ENCODE measurements around the gene APOA5. TPM values are rescaled to one million over a fixed set of nuclear protein-coding genes. Genes with fewer than 3 reads are reported as not detected.

Gene APOA5
- total and polyA plus RNA-seq, 2 of the 13 experiments (the other 11 are each of a cell fraction or from before 2014, with no cell fraction given): 44.0 to 49.1 TPM

DNA sequence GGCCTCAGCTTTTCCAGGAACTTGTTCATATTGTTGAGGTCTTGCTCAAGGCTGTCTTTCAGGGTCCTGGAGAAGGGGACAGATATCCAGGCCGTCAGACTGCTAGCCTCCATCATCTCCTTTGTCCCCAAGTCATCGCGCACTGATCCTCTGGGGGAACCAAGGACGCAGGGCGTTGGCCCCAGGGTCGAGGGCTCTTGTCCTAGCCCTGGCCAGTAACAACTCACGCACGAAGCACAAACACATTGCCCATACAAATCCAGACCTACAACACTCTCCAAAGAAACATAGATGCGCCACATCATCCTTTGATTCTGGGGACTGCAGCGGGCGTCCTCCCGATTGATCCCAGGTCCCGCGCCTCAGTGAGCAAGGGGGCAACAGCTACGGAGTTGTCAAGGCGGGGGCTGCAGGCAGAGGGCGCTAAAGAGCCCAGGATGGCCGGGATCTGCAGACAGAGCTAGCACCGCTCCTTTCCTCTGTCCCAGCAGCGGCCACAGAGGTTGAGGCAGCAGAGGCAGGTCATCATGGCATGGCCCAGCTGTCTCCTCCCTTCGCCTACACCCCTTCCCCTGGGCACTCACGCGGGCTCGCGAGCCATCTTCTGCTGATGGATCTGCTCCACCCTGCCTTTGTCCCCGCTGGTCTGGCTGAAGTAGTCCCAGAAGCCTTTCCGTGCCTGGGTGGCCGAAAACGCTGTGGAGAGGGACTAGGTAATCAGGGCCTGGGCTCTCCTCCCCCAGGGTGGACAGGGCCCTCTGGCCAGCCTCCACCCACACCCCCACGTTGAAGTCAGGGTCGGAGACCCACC is 472 bp downstream of the APOA5 start (continued):
- TF ChIP-seq PHF5A (CRISPR knock-in tag; IDR thresholded peaks at IDR 0.05; ENCODE audit: low read depth, unreplicated experiment): no peak
- TF ChIP-seq ZNF282 (IDR thresholded peaks at IDR 0.05; ENCODE audit: partially characterized antibody): no peak
- TF ChIP-seq KLF15 (CRISPR knock-in tag; IDR thresholded peaks at IDR 0.05; ENCODE audit: borderline replicate concordance): no peak
- no peak for TF ChIP-seq CC2D1A (CRISPR knock-in tag; IDR thresholded peaks at IDR 0.05)
- peak; percentile 52; the same call in 1 of the 2 replicates for TF ChIP-seq NR2F6 (IDR thresholded peaks at IDR 0.05)
- TF ChIP-seq NR2F6 (CRISPR knock-in tag; IDR thresholded peaks at IDR 0.05): peak; percentile 70
- TF ChIP-seq, protein P1, sequence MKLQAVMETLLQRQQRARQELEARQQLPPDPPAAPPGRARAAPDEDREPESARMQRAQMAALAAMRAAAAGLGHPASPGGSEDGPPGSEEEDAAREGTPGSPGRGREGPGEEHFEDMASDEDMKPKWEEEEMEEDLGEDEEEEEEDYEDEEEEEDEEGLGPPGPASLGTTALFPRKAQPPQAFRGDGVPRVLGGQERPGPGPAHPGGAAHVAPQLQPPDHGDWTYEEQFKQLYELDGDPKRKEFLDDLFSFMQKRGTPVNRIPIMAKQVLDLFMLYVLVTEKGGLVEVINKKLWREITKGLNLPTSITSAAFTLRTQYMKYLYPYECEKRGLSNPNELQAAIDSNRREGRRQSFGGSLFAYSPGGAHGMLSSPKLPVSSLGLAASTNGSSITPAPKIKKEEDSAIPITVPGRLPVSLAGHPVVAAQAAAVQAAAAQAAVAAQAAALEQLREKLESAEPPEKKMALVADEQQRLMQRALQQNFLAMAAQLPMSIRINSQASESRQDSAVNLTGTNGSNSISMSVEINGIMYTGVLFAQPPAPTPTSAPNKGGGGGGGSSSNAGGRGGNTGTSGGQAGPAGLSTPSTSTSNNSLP (IDR thresholded peaks at IDR 0.05; ENCODE audit: low read depth, low read length): no peak
- peak; percentile 51; the same call in 1 of the 2 replicates for TF ChIP-seq FOXJ3 (CRISPR knock-in tag; IDR thresholded peaks at IDR 0.05; ENCODE audit: borderline replicate concordance)
- TF ChIP-seq ZNF335 (CRISPR knock-in tag; IDR thresholded peaks at IDR 0.05): no peak
- TF ChIP-seq ZNF556 (CRISPR knock-in tag; IDR thresholded peaks at IDR 0.05; ENCODE audit: borderline replicate concordance): peak; percentile 47; the same call in 1 of the 2 replicates
- peak; percentile 61 for TF ChIP-seq DMAP1 (CRISPR knock-in tag; IDR thresholded peaks at IDR 0.05)
- TF ChIP-seq, protein P2, sequence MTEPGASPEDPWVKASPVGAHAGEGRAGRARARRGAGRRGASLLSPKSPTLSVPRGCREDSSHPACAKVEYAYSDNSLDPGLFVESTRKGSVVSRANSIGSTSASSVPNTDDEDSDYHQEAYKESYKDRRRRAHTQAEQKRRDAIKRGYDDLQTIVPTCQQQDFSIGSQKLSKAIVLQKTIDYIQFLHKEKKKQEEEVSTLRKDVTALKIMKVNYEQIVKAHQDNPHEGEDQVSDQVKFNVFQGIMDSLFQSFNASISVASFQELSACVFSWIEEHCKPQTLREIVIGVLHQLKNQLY (CRISPR knock-in tag; IDR thresholded peaks at IDR 0.05): no peak
- no peak for TF ChIP-seq NR1H2 (CRISPR knock-in tag; IDR thresholded peaks at IDR 0.05; ENCODE audit: borderline replicate concordance, low read depth)
- TF ChIP-seq, protein P3, sequence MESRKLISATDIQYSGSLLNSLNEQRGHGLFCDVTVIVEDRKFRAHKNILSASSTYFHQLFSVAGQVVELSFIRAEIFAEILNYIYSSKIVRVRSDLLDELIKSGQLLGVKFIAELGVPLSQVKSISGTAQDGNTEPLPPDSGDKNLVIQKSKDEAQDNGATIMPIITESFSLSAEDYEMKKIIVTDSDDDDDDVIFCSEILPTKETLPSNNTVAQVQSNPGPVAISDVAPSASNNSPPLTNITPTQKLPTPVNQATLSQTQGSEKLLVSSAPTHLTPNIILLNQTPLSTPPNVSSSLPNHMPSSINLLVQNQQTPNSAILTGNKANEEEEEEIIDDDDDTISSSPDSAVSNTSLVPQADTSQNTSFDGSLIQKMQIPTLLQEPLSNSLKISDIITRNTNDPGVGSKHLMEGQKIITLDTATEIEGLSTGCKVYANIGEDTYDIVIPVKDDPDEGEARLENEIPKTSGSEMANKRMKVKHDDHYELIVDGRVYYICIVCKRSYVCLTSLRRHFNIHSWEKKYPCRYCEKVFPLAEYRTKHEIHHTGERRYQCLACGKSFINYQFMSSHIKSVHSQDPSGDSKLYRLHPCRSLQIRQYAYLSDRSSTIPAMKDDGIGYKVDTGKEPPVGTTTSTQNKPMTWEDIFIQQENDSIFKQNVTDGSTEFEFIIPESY (CRISPR knock-in tag; IDR thresholded peaks at IDR 0.05): peak; percentile 70
- no peak for TF ChIP-seq REXO4 (CRISPR knock-in tag; IDR thresholded peaks at IDR 0.05; ENCODE audit: borderline replicate concordance)
- TF ChIP-seq, protein P4, sequence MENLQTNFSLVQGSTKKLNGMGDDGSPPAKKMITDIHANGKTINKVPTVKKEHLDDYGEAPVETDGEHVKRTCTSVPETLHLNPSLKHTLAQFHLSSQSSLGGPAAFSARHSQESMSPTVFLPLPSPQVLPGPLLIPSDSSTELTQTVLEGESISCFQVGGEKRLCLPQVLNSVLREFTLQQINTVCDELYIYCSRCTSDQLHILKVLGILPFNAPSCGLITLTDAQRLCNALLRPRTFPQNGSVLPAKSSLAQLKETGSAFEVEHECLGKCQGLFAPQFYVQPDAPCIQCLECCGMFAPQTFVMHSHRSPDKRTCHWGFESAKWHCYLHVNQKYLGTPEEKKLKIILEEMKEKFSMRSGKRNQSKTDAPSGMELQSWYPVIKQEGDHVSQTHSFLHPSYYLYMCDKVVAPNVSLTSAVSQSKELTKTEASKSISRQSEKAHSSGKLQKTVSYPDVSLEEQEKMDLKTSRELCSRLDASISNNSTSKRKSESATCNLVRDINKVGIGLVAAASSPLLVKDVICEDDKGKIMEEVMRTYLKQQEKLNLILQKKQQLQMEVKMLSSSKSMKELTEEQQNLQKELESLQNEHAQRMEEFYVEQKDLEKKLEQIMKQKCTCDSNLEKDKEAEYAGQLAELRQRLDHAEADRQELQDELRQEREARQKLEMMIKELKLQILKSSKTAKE (CRISPR knock-in tag; IDR thresholded peaks at IDR 0.05; ENCODE audit: borderline replicate concordance): peak; percentile 51; the same call in 1 of the 2 replicates
- TF ChIP-seq, protein P5, sequence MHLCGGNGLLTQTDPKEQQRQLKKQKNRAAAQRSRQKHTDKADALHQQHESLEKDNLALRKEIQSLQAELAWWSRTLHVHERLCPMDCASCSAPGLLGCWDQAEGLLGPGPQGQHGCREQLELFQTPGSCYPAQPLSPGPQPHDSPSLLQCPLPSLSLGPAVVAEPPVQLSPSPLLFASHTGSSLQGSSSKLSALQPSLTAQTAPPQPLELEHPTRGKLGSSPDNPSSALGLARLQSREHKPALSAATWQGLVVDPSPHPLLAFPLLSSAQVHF (CRISPR knock-in tag; IDR thresholded peaks at IDR 0.05): no peak
- no peak for TF ChIP-seq MATR3 (CRISPR knock-in tag; IDR thresholded peaks at IDR 0.05)
- TF ChIP-seq, protein P6, sequence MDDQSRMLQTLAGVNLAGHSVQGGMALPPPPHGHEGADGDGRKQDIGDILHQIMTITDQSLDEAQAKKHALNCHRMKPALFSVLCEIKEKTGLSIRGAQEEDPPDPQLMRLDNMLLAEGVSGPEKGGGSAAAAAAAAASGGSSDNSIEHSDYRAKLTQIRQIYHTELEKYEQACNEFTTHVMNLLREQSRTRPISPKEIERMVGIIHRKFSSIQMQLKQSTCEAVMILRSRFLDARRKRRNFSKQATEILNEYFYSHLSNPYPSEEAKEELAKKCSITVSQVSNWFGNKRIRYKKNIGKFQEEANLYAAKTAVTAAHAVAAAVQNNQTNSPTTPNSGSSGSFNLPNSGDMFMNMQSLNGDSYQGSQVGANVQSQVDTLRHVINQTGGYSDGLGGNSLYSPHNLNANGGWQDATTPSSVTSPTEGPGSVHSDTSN (CRISPR knock-in tag; IDR thresholded peaks at IDR 0.05; ENCODE audit: borderline replicate concordance): no peak
- TF ChIP-seq ATF7 (IDR thresholded peaks at IDR 0.05): no peak
- TF ChIP-seq ATF7 (CRISPR knock-in tag; IDR thresholded peaks at IDR 0.05): no peak; the same call in 1 of the 2 replicates
- no peak for TF ChIP-seq KDM6A (CRISPR knock-in tag; IDR thresholded peaks at IDR 0.05; ENCODE audit: low read depth)

Data from HepG2 (cell line).